Breast epithelium (tissue), 3 donors: ENCODE measurements around the gene RPL36AL.
A peak's percentile ranks its signal among the peaks of the same experiment; 100 is the strongest.

Source experiments
- POLR2A ChIP-seq: fragments of 450-650 bp; IDR thresholded peaks from one replicate; pipeline ENCODE4 v1.6.1; 2016; ENCODE audit warnings: antibody characterized with exemption, mild to moderate bottlenecking, moderate library complexity
- POLR2AphosphoS5 ChIP-seq, 3 donors: sonication (generic); formaldehyde crosslinking; IDR thresholded peaks; one replicate each; pipeline ENCODE4 v1.6.1; 2017; ENCODE audit warnings: antibody characterized with exemption in 3 of 3
- TF ChIP-seq, protein P1 (sequence below), 3 donors: fragments of 450-650 bp; IDR thresholded peaks; one replicate each; pipeline ENCODE4 v1.5.1; 2016 to 2017; ENCODE audit warnings: antibody characterized with exemption in 3 of 3, mild to moderate bottlenecking in 3 of 3, moderate library complexity in 3 of 3

DNA sequence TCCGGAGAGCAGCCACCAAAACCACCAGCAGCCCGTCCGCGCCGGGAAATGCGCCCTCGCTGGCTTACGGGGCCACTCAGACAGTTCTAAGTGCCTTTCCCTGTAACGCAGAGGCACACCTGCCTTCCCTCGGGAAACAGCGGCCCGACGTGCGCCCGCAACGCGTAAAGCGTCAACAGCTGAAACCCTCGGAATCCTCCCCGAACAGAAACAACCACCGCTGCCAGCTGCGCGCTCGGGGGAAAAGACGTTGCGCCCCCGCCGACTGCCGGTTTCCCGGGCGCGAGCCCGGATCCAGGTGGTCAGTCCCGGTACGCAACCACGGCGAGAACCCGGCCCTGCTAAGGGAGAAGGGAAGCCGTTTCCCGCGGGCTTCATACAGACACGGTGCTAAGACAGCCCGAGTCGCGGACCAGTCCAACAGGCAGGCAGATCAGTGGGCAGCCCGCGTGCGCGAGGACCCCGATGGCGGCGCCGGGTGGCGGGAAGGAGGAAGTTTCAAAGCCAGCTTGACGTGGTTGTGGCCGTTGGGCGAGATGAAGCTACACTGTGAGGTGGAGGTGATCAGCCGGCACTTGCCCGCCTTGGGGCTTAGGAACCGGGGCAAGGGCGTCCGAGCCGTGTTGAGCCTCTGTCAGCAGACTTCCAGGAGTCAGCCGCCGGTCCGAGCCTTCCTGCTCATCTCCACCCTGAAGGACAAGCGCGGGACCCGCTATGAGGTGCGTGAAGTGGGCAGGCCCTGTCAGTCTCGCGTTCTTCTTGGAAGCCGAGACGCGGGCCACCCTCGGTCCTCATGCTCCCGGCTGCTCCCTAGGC is 21.7 kb downstream of the RPL36AL start, which contains the start of gene LRR1:
- TF ChIP-seq POLR2A (no peak), POLR2AphosphoS5 (IDR thresholded peaks at IDR 0.05) (peak; percentile 61 to 80 (median 73))
- TF ChIP-seq, protein P1, sequence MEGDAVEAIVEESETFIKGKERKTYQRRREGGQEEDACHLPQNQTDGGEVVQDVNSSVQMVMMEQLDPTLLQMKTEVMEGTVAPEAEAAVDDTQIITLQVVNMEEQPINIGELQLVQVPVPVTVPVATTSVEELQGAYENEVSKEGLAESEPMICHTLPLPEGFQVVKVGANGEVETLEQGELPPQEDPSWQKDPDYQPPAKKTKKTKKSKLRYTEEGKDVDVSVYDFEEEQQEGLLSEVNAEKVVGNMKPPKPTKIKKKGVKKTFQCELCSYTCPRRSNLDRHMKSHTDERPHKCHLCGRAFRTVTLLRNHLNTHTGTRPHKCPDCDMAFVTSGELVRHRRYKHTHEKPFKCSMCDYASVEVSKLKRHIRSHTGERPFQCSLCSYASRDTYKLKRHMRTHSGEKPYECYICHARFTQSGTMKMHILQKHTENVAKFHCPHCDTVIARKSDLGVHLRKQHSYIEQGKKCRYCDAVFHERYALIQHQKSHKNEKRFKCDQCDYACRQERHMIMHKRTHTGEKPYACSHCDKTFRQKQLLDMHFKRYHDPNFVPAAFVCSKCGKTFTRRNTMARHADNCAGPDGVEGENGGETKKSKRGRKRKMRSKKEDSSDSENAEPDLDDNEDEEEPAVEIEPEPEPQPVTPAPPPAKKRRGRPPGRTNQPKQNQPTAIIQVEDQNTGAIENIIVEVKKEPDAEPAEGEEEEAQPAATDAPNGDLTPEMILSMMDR (IDR thresholded peaks at IDR 0.05), result peak in 1 of 3 donors; percentile 7
